ENCODE results near the gene ZNF431. TPM values are rescaled to one million over a fixed set of nuclear protein-coding genes. Genes with fewer than 3 reads are reported as not detected.
A peak's percentile ranks its signal among the peaks of the same experiment; 100 is the strongest.

ZNF431 gene
- total RNA-seq, 5 donors from 2014 or later (not counting 1 experiment from before 2014, with no cell fraction given): 24.3 to 35.0 (median 26.0) TPM

GRCh38 chr19:21151460-21151859 lies 9.6 kb downstream of the ZNF431 start:
- Mint-ChIP-seq H3K9me3 (peaks cover 2 to 11% (median 6%) of the 10 kb centered on the region in 3 donors), H3K36me3 (peaks cover 87% of the 10 kb centered on the region), H3K27ac (no peak overlapping the region), H3K4me1 (peaks cover 27 to 52% (median 41%) of the 10 kb centered on the region in 3 donors), H3K27me3 (no peaks in the 10 kb centered on the region), H3K4me3 (no peak overlapping the region)
- H3K27me3 ChIP-seq (replicated peaks in 1 of 2; ENCODE audit: control insufficient read depth in 2 of 2, extremely low read depth in 1 of 2, insufficient read depth in 2 of 2, low read length in 1 of 2): no peaks in the 10 kb centered on the region
- POLR2A ChIA-PET: interaction anchor here in 1 of 2 donors (0.7 kb wide), 1 partner anchor 830 kb away, joined by 4 read pairs; no protein-coding TSS in a partner anchor
- DNase-seq: no peak
- no peak overlapping the region for H3K4me3 ChIP-seq (ENCODE audit: control insufficient read depth in 1 of 2, extremely low read depth in 1 of 2, low read length in 1 of 2)
- WGBS (ENCODE audit: insufficient coverage): 100% methylated on average over 1 of the region's 1 CpG
- ATAC-seq (replicated peaks in 1 of 4): no peak
- CTCF ChIA-PET: interaction anchor here in 1 of 2 donors (0.6 kb wide), 1 partner anchor 918 kb away, joined by 3 read pairs; no protein-coding TSS in a partner anchor
- no peak overlapping the region for H3K27ac ChIP-seq (ENCODE audit: low read length)
- no peaks in the 10 kb centered on the region for H3K9me3 ChIP-seq
- H3K36me3 ChIP-seq (ENCODE audit: control insufficient read depth in 2 of 2, extremely low read depth in 1 of 2, insufficient read depth in 1 of 2, low read length in 1 of 2): peaks cover 8 to 41% of the 10 kb centered on the region in 2 donors
- H3K4me1 ChIP-seq (ENCODE audit: control insufficient read depth in 1 of 2, extremely low read depth in 1 of 2, insufficient read depth in 2 of 2, low read length in 2 of 2): no peaks in the 10 kb centered on the region

DNA sequence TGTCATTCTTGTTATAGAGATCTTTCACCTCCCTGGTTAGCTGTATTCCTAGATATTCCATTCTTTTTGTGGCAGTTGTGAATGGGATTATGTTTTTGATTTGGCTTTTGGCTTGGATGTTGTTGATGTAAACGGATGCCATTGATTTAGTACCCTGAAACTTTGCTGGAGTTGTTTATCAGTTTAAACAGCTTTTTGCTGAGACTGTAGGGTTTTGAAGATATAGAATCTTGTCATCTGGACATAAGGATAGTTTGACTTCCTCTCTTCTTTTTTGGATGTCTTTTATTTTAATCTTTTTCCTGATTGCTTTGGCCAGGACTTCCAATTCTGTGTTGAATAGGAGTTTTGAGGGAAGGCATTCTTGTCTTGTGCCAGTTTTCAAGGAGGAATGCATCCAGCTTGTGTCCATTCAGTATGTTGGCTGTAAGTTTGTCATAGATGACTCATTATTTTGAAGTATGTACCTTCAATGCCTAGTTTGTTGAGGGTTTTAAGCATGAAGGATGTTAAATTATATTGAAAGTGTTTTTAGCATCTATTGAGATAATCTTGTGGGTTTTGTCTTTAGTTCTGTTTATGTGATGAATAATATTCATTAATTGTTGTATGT lies 16.8 kb downstream of the ZNF431 start:
- peaks cover 75% of the 10 kb centered on the region for H3K36me3 Mint-ChIP-seq
- H3K9me3 Mint-ChIP-seq: peaks cover 6 to 19% (median 9%) of the 10 kb centered on the region in 3 donors
- H3K27ac Mint-ChIP-seq: no peak overlapping the region
- H3K4me1 Mint-ChIP-seq: peaks cover 24 to 38% (median 35%) of the 10 kb centered on the region in 3 donors
- DNase-seq (no peak), ATAC-seq (replicated peaks in 1 of 4) (no peak)
- ChIA-PET CTCF (interaction anchor here in 1 of 2 donors (0.6 kb wide), 1 partner anchor 81 kb away, joined by 5 read pairs; no protein-coding TSS in a partner anchor), POLR2A (no interaction called here)
- Histone ChIP-seq H3K4me3 (ENCODE audit: control insufficient read depth in 1 of 2, extremely low read depth in 1 of 2, low read length in 1 of 2) (no peak overlapping the region), H3K27me3 (replicated peaks in 1 of 2; ENCODE audit: control insufficient read depth in 2 of 2, extremely low read depth in 1 of 2, insufficient read depth in 2 of 2, low read length in 1 of 2) (no peaks in the 10 kb centered on the region), H3K36me3 (ENCODE audit: control insufficient read depth in 2 of 2, extremely low read depth in 1 of 2, insufficient read depth in 1 of 2, low read length in 1 of 2) (peaks cover 7 to 18% of the 10 kb centered on the region in 2 donors), H3K9me3 (no peaks in the 10 kb centered on the region), H3K27ac (ENCODE audit: low read length) (no peak overlapping the region), H3K4me1 (ENCODE audit: control insufficient read depth in 1 of 2, extremely low read depth in 1 of 2, insufficient read depth in 2 of 2, low read length in 2 of 2) (no peaks in the 10 kb centered on the region)
- no peaks in the 10 kb centered on the region for H3K27me3 Mint-ChIP-seq
- no peak overlapping the region for H3K4me3 Mint-ChIP-seq
- WGBS (ENCODE audit: insufficient coverage): 100% methylated on average over 1 of the region's 1 CpG

DNA sequence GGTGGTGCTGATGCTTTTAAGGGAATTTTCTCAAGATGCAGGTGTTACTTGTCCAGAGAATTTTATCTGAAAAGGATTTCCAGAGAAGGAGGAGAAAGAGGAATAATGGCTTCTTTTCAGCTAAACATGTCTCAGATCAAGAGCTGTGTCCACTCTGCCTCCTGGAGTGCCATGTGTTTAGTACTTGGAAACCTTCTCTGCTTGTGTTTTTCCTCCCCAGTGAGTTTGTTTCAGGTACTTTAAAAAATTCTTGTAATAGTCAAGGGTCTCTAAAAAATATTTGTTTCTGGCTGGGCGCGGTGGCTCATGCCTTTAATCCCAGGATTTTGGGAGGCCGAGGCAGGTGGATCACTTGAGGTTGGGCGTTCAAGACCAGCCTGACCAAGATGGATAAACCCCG lies 22.7 kb downstream of the ZNF431 start:
- Mint-ChIP-seq H3K4me1 (peaks cover 7 to 26% (median 22%) of the 10 kb centered on the region in 3 donors), H3K36me3 (peaks cover 70% of the 10 kb centered on the region), H3K27ac (peak overlapping the region in 1 of 2 donors; percentile 34), H3K4me3 (no peak overlapping the region), H3K9me3 (no peaks in the 10 kb centered on the region), H3K27me3 (no peaks in the 10 kb centered on the region)
- H3K36me3 ChIP-seq (ENCODE audit: control insufficient read depth in 2 of 2, extremely low read depth in 1 of 2, insufficient read depth in 1 of 2, low read length in 1 of 2): peaks cover 21 to 22% of the 10 kb centered on the region in 2 donors
- no peak overlapping the region for H3K27ac ChIP-seq (ENCODE audit: low read length)
- H3K4me3 ChIP-seq (ENCODE audit: control insufficient read depth in 1 of 2, extremely low read depth in 1 of 2, low read length in 1 of 2): no peak overlapping the region
- no peaks in the 10 kb centered on the region for H3K27me3 ChIP-seq (replicated peaks in 1 of 2; ENCODE audit: control insufficient read depth in 2 of 2, extremely low read depth in 1 of 2, insufficient read depth in 2 of 2, low read length in 1 of 2)
- ChIA-PET CTCF (no interaction called here), POLR2A (no interaction called here)
- DNase-seq (no peak), ATAC-seq (replicated peaks in 1 of 4) (no peak)
- H3K4me1 ChIP-seq (ENCODE audit: control insufficient read depth in 1 of 2, extremely low read depth in 1 of 2, insufficient read depth in 2 of 2, low read length in 2 of 2): no peaks in the 10 kb centered on the region
- no CpG with 5 or more reads among the region's 5 CpGs for WGBS (ENCODE audit: insufficient coverage)
- H3K9me3 ChIP-seq: no peaks in the 10 kb centered on the region

- H3K27me3 Mint-ChIP-seq: no peaks in the 10 kb centered on the region
- H3K36me3 Mint-ChIP-seq: peaks cover 70% of the 10 kb centered on the region
- WGBS (ENCODE audit: insufficient coverage): no CpG with 5 or more reads among the region's 2 CpGs
- Histone ChIP-seq H3K36me3 (ENCODE audit: control insufficient read depth in 2 of 2, extremely low read depth in 1 of 2, insufficient read depth in 1 of 2, low read length in 1 of 2) (peaks cover 19 to 24% of the 10 kb centered on the region in 2 donors), H3K4me1 (ENCODE audit: control insufficient read depth in 1 of 2, extremely low read depth in 1 of 2, insufficient read depth in 2 of 2, low read length in 2 of 2) (no peaks in the 10 kb centered on the region), H3K27me3 (replicated peaks in 1 of 2; ENCODE audit: control insufficient read depth in 2 of 2, extremely low read depth in 1 of 2, insufficient read depth in 2 of 2, low read length in 1 of 2) (no peaks in the 10 kb centered on the region), H3K4me3 (ENCODE audit: control insufficient read depth in 1 of 2, extremely low read depth in 1 of 2, low read length in 1 of 2) (no peak overlapping the region), H3K27ac (ENCODE audit: low read length) (no peak overlapping the region), H3K9me3 (no peaks in the 10 kb centered on the region)
- H3K4me3 Mint-ChIP-seq: no peak overlapping the region
- POLR2A ChIA-PET: no interaction called here
- CTCF ChIA-PET: no interaction called here
- ATAC-seq (replicated peaks in 1 of 4) (no peak), DNase-seq (no peak)
- no peak overlapping the region for H3K27ac Mint-ChIP-seq
- peaks cover 0 to 17% (median 13%) of the 10 kb centered on the region in 3 donors for H3K4me1 Mint-ChIP-seq
- peaks cover 0 to 4% (median 0%) of the 10 kb centered on the region in 3 donors for H3K9me3 Mint-ChIP-seq
These were observed 24.6 kb downstream of the ZNF431 start for GRCh38 chr19:21166436-21166835.

DNA sequence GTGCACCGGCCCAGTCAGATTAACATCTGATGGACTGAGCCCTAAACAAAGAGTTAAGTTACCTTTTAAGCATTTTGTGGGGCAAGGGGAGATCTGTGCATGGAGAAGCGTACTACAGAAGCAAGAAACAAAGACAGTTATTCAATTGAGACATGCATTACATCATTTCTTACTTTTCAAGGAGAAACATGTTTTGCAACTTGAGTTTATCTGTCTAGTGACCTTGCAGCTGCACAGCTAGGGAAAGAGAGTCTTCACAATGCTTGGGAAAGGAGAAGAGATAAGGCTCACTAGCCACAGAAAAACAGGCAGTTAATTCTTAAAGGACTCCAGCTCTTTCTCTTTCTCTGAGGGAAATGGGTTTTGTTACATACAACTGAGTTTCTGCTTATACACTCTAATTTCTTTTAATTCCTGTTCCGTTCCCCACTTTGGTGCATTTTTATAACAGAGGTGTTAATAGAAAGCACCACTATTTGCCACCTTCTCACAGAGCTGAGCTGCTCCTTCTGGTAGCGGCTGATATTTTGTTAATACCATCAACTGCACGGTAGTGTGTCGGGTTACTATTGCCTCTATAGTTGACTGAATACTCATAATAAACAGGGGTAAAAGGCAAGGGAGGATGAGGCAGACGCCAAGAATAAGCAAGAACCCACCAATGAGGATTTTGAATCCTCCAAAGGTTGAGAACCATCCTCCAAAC lies 55.9 kb downstream of the ZNF431 start:
- H3K9me3 Mint-ChIP-seq: peaks cover 0 to 11% (median 5%) of the 10 kb centered on the region in 3 donors
- no peaks in the 10 kb centered on the region for H3K4me1 ChIP-seq (ENCODE audit: control insufficient read depth in 1 of 2, extremely low read depth in 1 of 2, insufficient read depth in 2 of 2, low read length in 2 of 2)
- no peaks in the 10 kb centered on the region for H3K4me1 Mint-ChIP-seq
- no peak overlapping the region for H3K27ac ChIP-seq (ENCODE audit: low read length)
- ATAC-seq (replicated peaks in 1 of 4) (no peak), DNase-seq (no peak)
- H3K4me3 ChIP-seq (ENCODE audit: control insufficient read depth in 1 of 2, extremely low read depth in 1 of 2, low read length in 1 of 2): no peak overlapping the region
- no peaks in the 10 kb centered on the region for H3K9me3 ChIP-seq
- no peaks in the 10 kb centered on the region for H3K27me3 Mint-ChIP-seq
- no peak overlapping the region for H3K4me3 Mint-ChIP-seq
- ChIA-PET CTCF (no interaction called here), POLR2A (no interaction called here)
- H3K27ac Mint-ChIP-seq: no peak overlapping the region
- no peaks in the 10 kb centered on the region for H3K36me3 Mint-ChIP-seq
- H3K36me3 ChIP-seq (ENCODE audit: control insufficient read depth in 2 of 2, extremely low read depth in 1 of 2, insufficient read depth in 1 of 2, low read length in 1 of 2): no peaks in the 10 kb centered on the region
- no CpG with 5 or more reads among the region's 7 CpGs for WGBS (ENCODE audit: insufficient coverage)
- no peaks in the 10 kb centered on the region for H3K27me3 ChIP-seq (replicated peaks in 1 of 2; ENCODE audit: control insufficient read depth in 2 of 2, extremely low read depth in 1 of 2, insufficient read depth in 2 of 2, low read length in 1 of 2)

DNA sequence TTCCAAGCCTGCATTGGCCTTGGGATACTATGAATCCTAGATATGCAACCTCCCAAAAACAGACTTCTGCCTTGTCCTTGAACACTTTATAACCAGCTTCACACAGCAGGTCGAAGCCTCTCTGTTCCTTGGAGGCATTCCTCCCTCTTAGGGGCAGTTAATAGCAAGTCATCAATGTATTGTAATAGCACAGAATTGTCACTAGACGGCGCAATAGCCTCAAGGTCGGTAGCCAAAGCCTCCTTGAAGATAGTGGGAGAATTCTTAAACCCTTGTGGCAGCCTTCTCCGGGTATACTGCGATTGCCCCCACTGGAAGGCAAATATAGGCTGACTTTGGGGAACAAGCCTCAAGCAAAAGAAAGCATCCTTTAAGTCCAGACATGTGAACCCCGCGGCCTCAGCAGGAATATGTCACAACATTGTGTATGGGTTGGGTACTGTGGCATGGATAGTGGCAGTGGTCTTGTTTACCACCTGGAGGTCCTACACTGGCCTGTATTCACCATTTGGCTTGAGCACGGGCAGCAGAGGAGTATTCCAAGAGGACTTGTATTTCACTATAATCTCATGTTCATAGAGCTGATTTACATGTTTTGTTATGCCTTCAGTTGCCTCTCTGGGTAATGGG lies 61.1 kb downstream of the ZNF431 start:
- Histone ChIP-seq H3K4me1 (ENCODE audit: control insufficient read depth in 1 of 2, extremely low read depth in 1 of 2, insufficient read depth in 2 of 2, low read length in 2 of 2) (no peaks in the 10 kb centered on the region), H3K36me3 (ENCODE audit: control insufficient read depth in 2 of 2, extremely low read depth in 1 of 2, insufficient read depth in 1 of 2, low read length in 1 of 2) (no peaks in the 10 kb centered on the region), H3K4me3 (ENCODE audit: control insufficient read depth in 1 of 2, extremely low read depth in 1 of 2, low read length in 1 of 2) (no peak overlapping the region), H3K9me3 (no peaks in the 10 kb centered on the region), H3K27ac (ENCODE audit: low read length) (no peak overlapping the region), H3K27me3 (replicated peaks in 1 of 2; ENCODE audit: control insufficient read depth in 2 of 2, extremely low read depth in 1 of 2, insufficient read depth in 2 of 2, low read length in 1 of 2) (peaks cover 0 to 14% of the 10 kb centered on the region in 2 experiments)
- ChIA-PET POLR2A (no interaction called here), CTCF (interaction anchor here (0.5 to 0.9 kb wide), 4 partner anchors 281 to 607 kb away, joined by 3 to 9 read pairs (median 4); no protein-coding TSS in a partner anchor)
- H3K4me1 Mint-ChIP-seq: no peaks in the 10 kb centered on the region
- ATAC-seq (replicated peaks in 1 of 4): no peak
- no peaks in the 10 kb centered on the region for H3K36me3 Mint-ChIP-seq
- H3K9me3 Mint-ChIP-seq: peaks cover 0 to 6% (median 0%) of the 10 kb centered on the region in 3 donors
- no peak overlapping the region for H3K4me3 Mint-ChIP-seq
- DNase-seq: peak in 22 of 35 experiments; percentile 2 to 74 (median 8)
- no peak overlapping the region for H3K27ac Mint-ChIP-seq
- peaks cover 9 to 11% of the 10 kb centered on the region in 2 donors for H3K27me3 Mint-ChIP-seq
- 8% methylated on average over 5 of the region's 9 CpGs for WGBS (ENCODE audit: insufficient coverage)

Measured in T-cell (primary cell).